GM13976 (cell line): Measurements from ENCODE around the gene UGGT2.

Source experiments
- DNase-seq: peaks from one replicate; pipeline ENCODE4 v3.0.0; 2012; ENCODE audit warnings: low spot score
- CTCF ChIP-seq: IDR thresholded peaks from 2 replicates; pipeline ENCODE4 v1.5.1; 2012; ENCODE audit warnings: borderline replicate concordance, mild to moderate bottlenecking; ENCODE audit not compliant: insufficient read depth; ENCODE audit errors: extremely low read depth, missing control alignments, control extremely low read depth
- in situ Hi-C: fragments of 300-500 bp; cut with MboI; formaldehyde crosslinking; loops from one replicate; pipeline ENCODE4 v1.12.0; 2022; ENCODE audit warnings: low sequenced_read_pairs, mixed read lengths, inconsistent platforms; ENCODE audit not compliant: unreplicated experiment

UGGT2 gene

GRCh38 chr13:96029002-96029401 lies 24.2 kb downstream of the UGGT2 start:
- no peak for TF ChIP-seq CTCF
- no peak for DNase-seq
- in situ Hi-C loops: no loop called here

- no peak for TF ChIP-seq CTCF
- DNase-seq: no peak
- in situ Hi-C loops: no loop called here
Observed at GRCh38 chr13:96027496-96027895, 25.7 kb downstream of the UGGT2 start.

GRCh38 chr13:96025283-96025682 lies 27.9 kb downstream of the UGGT2 start:
- TF ChIP-seq CTCF: no peak
- in situ Hi-C loops: no loop called here

GRCh38 chr13:96020931-96021330 lies 32.3 kb downstream of the UGGT2 start:
- DNase-seq: no peak
- in situ Hi-C loops: no loop called here
- TF ChIP-seq CTCF: no peak

More at GRCh38 chr13:96025283-96025682, 27.9 kb downstream of the UGGT2 start:
- no peak for DNase-seq

- in situ Hi-C loops: no loop called here
- peak; percentile 68 for TF ChIP-seq CTCF
- peak; percentile 46 for DNase-seq
Observed at GRCh38 chr13:96020155-96020575, 33.0 kb downstream of the UGGT2 start.

- no peak for DNase-seq
- in situ Hi-C loops: no loop called here
- no peak for TF ChIP-seq CTCF
Observed at GRCh38 chr13:96018135-96018534, 35.1 kb downstream of the UGGT2 start.
